B cell (primary cell): ENCODE measurements around the gene YAP1. TPM values are rescaled to one million over a fixed set of nuclear protein-coding genes. Genes with fewer than 3 reads are reported as not detected.

Source experiments
- ATAC-seq: fragments of 200-7000 bp; cut with Tn5 transposase; one replicate; pipeline ENCODE4 v1.10.0; 2021; ENCODE audit warnings: low read depth, mild to moderate bottlenecking, moderate number of reproducible peaks, moderate library complexity
- CTCF ChIA-PET: fragments of 350-600 bp; sonication (Branson Sonifier 250); formaldehyde crosslinking; loops from one replicate; lab custom pipeline; 2021; ENCODE audit warnings: antibody characterized with exemption, inconsistent platforms; lab: Charles Lee
- POLR2A ChIA-PET: fragments of 350-600 bp; sonication (Branson Sonifier 250); formaldehyde crosslinking; loops from one replicate; lab custom pipeline; 2021; ENCODE audit warnings: antibody characterized with exemption; lab: Charles Lee
- DNase-seq: peaks from one replicate; pipeline ENCODE4 v3.0.0; 2013
- H2AFZ ChIP-seq: 2 replicates; pipeline ENCODE4 v1.6.1; 2012; ENCODE audit warnings: mild to moderate bottlenecking, low read depth, low read length; ENCODE audit not compliant: insufficient read depth, poor library complexity, severe bottlenecking
- H3K27ac ChIP-seq, 2 donors: 1 replicate in 1 of 2; 2 replicates in 1 of 2; pipeline ENCODE4 v1.5.1; 2012 to 2013; ENCODE audit warnings: low read length in 2 of 2, mild to moderate bottlenecking in 2 of 2, moderate library complexity in 1 of 2
- H3K27me3 ChIP-seq, 4 experiments: fragments of 200-600 bp in 1 of 4; sonication (generic) in 1 of 4; replicated peaks in 1 of 4; 1 replicate in 2 of 4; 2 replicates in 2 of 4; pipeline versions ENCODE4 v1.6.1 to v1.7.0; 2013 to 2016; ENCODE audit warnings: low read length in 3 of 4, mild to moderate bottlenecking in 2 of 4, mixed read lengths in 1 of 4, moderate library complexity in 1 of 4; ENCODE audit not compliant: insufficient read depth in 4 of 4, control insufficient read depth in 3 of 4; ENCODE audit errors: control extremely low read depth in 1 of 4
- H3K36me3 ChIP-seq, 2 experiments: replicated peaks in 1 of 2; 1 replicate in 1 of 2; 2 replicates in 1 of 2; pipeline versions ENCODE4 v1.6.1 to v1.7.1; 2013; ENCODE audit warnings: low read length in 1 of 2; ENCODE audit not compliant: insufficient read depth in 2 of 2, control insufficient read depth in 1 of 2; ENCODE audit errors: control extremely low read depth in 1 of 2, extremely low read depth in 1 of 2
- H3K4me1 ChIP-seq, 2 donors: fragments of 200-600 bp in 1 of 2; sonication (generic) in 1 of 2; 1 replicate in 1 of 2; 2 replicates in 1 of 2; pipeline versions ENCODE4 v1.5.1 to v1.6.1; 2013 to 2017; ENCODE audit warnings: low read length in 2 of 2; ENCODE audit not compliant: control insufficient read depth in 2 of 2, insufficient read depth in 2 of 2
- H3K4me2 ChIP-seq: replicated peaks from 2 replicates; pipeline ENCODE3; 2012; ENCODE audit warnings: mild to moderate bottlenecking, low read depth, low read length; ENCODE audit not compliant: poor library complexity, severe bottlenecking
- H3K4me3 ChIP-seq, 5 experiments: fragments of 200-600 bp in 1 of 5; sonication (generic) in 1 of 5; 1 replicate in 3 of 5; 2 replicates in 2 of 5; pipeline versions ENCODE4 v1.5.1 to v1.7.0; 2011 to 2016; ENCODE audit warnings: low read length in 4 of 5, mild to moderate bottlenecking in 4 of 5, low read depth in 2 of 5, control low read depth in 1 of 5, moderate library complexity in 1 of 5; ENCODE audit not compliant: insufficient read depth in 1 of 5; ENCODE audit errors: control extremely low read depth in 1 of 5, extremely low read depth in 1 of 5
- H3K79me2 ChIP-seq: fragments of 200-600 bp; sonication (generic); one replicate; pipeline ENCODE4 v1.6.0; 2016; ENCODE audit warnings: low read length; ENCODE audit not compliant: control insufficient read depth, insufficient read depth
- H3K9ac ChIP-seq: fragments of 200-600 bp; sonication (generic); 2 replicates; pipeline ENCODE4 v1.6.1; 2017; ENCODE audit warnings: mild to moderate bottlenecking, low read length, moderate library complexity
- H3K9me3 ChIP-seq, 3 donors: one replicate each; pipeline versions ENCODE4 v1.6.1 to v1.7.1; 2013; ENCODE audit warnings: low read length in 2 of 3; ENCODE audit not compliant: control insufficient read depth in 2 of 3, insufficient read depth in 1 of 3; ENCODE audit errors: control extremely low read depth in 1 of 3
- H4K20me1 ChIP-seq: 2 replicates; pipeline ENCODE4 v1.6.0; 2012; ENCODE audit warnings: mild to moderate bottlenecking, low read length; ENCODE audit not compliant: insufficient read depth, control insufficient read depth, poor library complexity, severe bottlenecking
- H3K27ac Mint-ChIP-seq: one replicate; pipeline ENCODE4 v1.8.0; 2021; ENCODE audit warnings: mixed read lengths
- H3K27me3 Mint-ChIP-seq: one replicate; pipeline ENCODE4 v1.8.0; 2021; ENCODE audit warnings: mixed read lengths
- H3K4me1 Mint-ChIP-seq: one replicate; pipeline ENCODE4 v1.8.0; 2021; ENCODE audit warnings: mixed read lengths
- H3K4me3 Mint-ChIP-seq: one replicate; pipeline ENCODE4 v1.8.0; 2021; ENCODE audit warnings: mixed read lengths
- H3K9me3 Mint-ChIP-seq: one replicate; pipeline ENCODE4 v1.8.0; 2022; ENCODE audit warnings: mixed read lengths; ENCODE audit not compliant: insufficient read depth
- CTCF ChIP-seq: fragments of 200-600 bp; IDR thresholded peaks from one replicate; pipeline ENCODE4 v1.8.0; 2022; ENCODE audit warnings: antibody characterized with exemption, mild to moderate bottlenecking
- EZH2 ChIP-seq: IDR thresholded peaks from 2 replicates; pipeline ENCODE4 v1.6.1; 2012; ENCODE audit warnings: borderline replicate concordance, low read depth, mild to moderate bottlenecking, moderate library complexity, low read length; ENCODE audit not compliant: insufficient read depth, poor library complexity, severe bottlenecking
- WGBS: methylation state at CpG from one replicate; pipeline ENCODE4 v1.1.5; 2013; ENCODE audit warnings: missing lambda C conversion rate; ENCODE audit not compliant: insufficient coverage; 5-methylcytosine and 5-hydroxymethylcytosine counted together
- intact Hi-C: fragments of 100-400 bp; cut with micrococcal nuclease; formaldehyde crosslinking; loops from one replicate; pipeline ENCODE4 v1.10.0; 2022
- polyA plus RNA-seq: library from polyadenylated mRNA; depleted of rRNA; stranded (reverse); fragments of >200 nt; gene quantifications from 2 replicates; pipeline ENCODE4 v1.2.3, GENCODE V29; 2012
- total RNA-seq, 2 donors: library from RNA; stranded (reverse); fragments of 120-200 nt in 1 of 2; gene quantifications; 1 replicate in 1 of 2; 2 replicates in 1 of 2; pipeline versions ENCODE4 v1.2.3 to v1.2.4, GENCODE V29; 2013 to 2022

YAP1 gene
- total and polyA plus RNA-seq, 2 donors (not counting 1 experiment from before 2014, with no cell fraction given): not detected

GRCh38 chr11:102252339-102252891 lies 142.2 kb downstream of the YAP1 start:
- H2AFZ ChIP-seq: no peak overlapping the region
- DNase-seq (no peak), ATAC-seq (no peak)
- intact Hi-C loops: no loop called here
- H3K79me2 ChIP-seq: no peaks in the 10 kb centered on the region
- Mint-ChIP-seq H3K27ac (no peak overlapping the region), H3K9me3 (no peaks in the 10 kb centered on the region), H3K27me3 (no peaks in the 10 kb centered on the region), H3K4me1 (no peaks in the 10 kb centered on the region), H3K4me3 (no peak overlapping the region)
- no peak overlapping the region for H3K4me3 ChIP-seq
- TF ChIP-seq CTCF: no peak
- TF ChIP-seq EZH2: no peak
- no peak overlapping the region for H3K9ac ChIP-seq
- no peaks in the 10 kb centered on the region for H3K36me3 ChIP-seq
- H3K27ac ChIP-seq: no peak overlapping the region
- 92% methylated on average over 2 of the region's 6 CpGs for WGBS
- CTCF ChIA-PET: no interaction called here
- no peaks in the 10 kb centered on the region for H3K9me3 ChIP-seq
- no peaks in the 10 kb centered on the region for H3K4me1 ChIP-seq
- no peak overlapping the region for H3K4me2 ChIP-seq
- POLR2A ChIA-PET: no interaction called here
- no peaks in the 10 kb centered on the region for H4K20me1 ChIP-seq
- H3K27me3 ChIP-seq: no peaks in the 10 kb centered on the region

DNA sequence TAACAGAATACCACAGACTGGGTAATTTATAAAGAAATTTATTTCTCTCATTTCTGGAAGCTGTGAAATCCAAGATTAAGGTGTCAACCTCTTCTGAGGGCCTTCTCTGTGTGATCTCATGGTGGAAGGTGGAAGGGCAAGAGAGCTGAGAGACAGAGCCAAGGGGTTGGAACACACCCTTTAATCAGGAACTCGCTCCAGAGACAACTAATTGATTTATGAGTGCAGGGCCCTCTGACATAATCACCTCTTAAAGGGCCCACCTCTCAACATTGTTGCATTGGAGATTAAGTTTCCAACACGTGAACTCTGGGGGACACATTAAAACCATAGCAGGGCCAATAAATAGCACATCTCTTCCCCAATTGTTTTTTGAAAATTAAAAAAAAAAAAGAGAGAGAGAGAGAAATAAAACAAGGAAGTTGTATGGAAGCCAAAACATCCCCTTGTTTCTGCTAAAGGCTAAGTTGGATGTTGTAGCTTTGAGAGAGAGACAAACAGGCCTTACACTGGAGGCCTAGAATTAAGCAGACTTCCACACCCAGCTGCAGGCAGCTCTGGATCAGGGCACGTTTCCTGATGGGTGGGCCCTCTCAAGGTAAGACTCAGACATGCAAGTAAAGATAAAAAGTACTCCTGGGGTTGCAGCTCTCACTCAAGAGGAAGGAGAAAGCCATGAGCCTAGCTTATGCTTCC lies 142.9 kb downstream of the YAP1 start:
- Histone ChIP-seq H3K9ac (no peak overlapping the region), H3K4me1 (no peaks in the 10 kb centered on the region), H3K9me3 (no peaks in the 10 kb centered on the region), H3K79me2 (no peaks in the 10 kb centered on the region), H3K4me3 (no peak overlapping the region), H3K27ac (no peak overlapping the region), H2AFZ (no peak overlapping the region), H3K36me3 (no peaks in the 10 kb centered on the region), H3K4me2 (no peak overlapping the region), H4K20me1 (no peaks in the 10 kb centered on the region), H3K27me3 (no peaks in the 10 kb centered on the region)
- ATAC-seq: no peak
- WGBS: 80% methylated on average over 1 of the region's 3 CpGs
- Mint-ChIP-seq H3K27ac (no peak overlapping the region), H3K4me3 (no peak overlapping the region), H3K4me1 (no peaks in the 10 kb centered on the region), H3K9me3 (no peaks in the 10 kb centered on the region), H3K27me3 (no peaks in the 10 kb centered on the region)
- DNase-seq: no peak
- intact Hi-C loops: no loop called here
- POLR2A ChIA-PET: no interaction called here
- no peak for TF ChIP-seq EZH2
- no peak for TF ChIP-seq CTCF
- CTCF ChIA-PET: interaction anchor here (1.7 kb wide), 1 partner anchor 11 kb away, joined by 4 read pairs; no protein-coding TSS in a partner anchor
